MCF 10A (cell line): ENCODE measurements around the gene SLC1A4. TPM values are rescaled to one million over a fixed set of nuclear protein-coding genes. Genes with fewer than 3 reads are reported as not detected.
A peak's percentile ranks its signal among the peaks of the same experiment; 100 is the strongest.

Source experiments
- BruUV-seq: library from RNA; stranded (reverse); fragments of 400-500 nt; replicated peaks from 2 replicates; lab custom pipeline; 2021; lab: Mats Ljungman, UMichigan
- CTCF ChIA-PET: fragments of 300-600 bp; sonication (Branson Sonifier 250); formaldehyde crosslinking; extraction: SDS; loops from one replicate; lab custom pipeline; 2021; ENCODE audit warnings: antibody characterized with exemption, inconsistent platforms; lab: Yijun Ruan, JAX
- POLR2A ChIA-PET: fragments of 300-600, 350-650 bp; sonication (Branson Sonifier 250); formaldehyde crosslinking; extraction: SDS; loops from one replicate; lab custom pipeline; 2020; ENCODE audit warnings: antibody characterized with exemption, inconsistent platforms; lab: Yijun Ruan, JAX
- DNase-seq: peaks from one replicate; pipeline ENCODE4 v3.0.0-alpha.2; 2018; ENCODE audit not compliant: unreplicated experiment
- H3K27ac Mint-ChIP-seq: one replicate; pipeline ENCODE4 v1.8.0; 2022; ENCODE audit warnings: mild to moderate bottlenecking, low read depth, mixed read lengths; ENCODE audit not compliant: unreplicated experiment
- H3K27me3 Mint-ChIP-seq: one replicate; pipeline ENCODE4 v1.8.0; 2022; ENCODE audit warnings: mixed read lengths; ENCODE audit not compliant: insufficient read depth, unreplicated experiment
- H3K36me3 Mint-ChIP-seq: one replicate; pipeline ENCODE4 v1.8.0; 2022; ENCODE audit warnings: mild to moderate bottlenecking, moderate library complexity, mixed read lengths; ENCODE audit not compliant: insufficient read depth, unreplicated experiment
- H3K4me1 Mint-ChIP-seq: one replicate; pipeline ENCODE4 v1.8.0; 2022; ENCODE audit warnings: mixed read lengths; ENCODE audit not compliant: insufficient read depth, unreplicated experiment
- H3K4me3 Mint-ChIP-seq: one replicate; pipeline ENCODE4 v1.8.0; 2022; ENCODE audit warnings: mild to moderate bottlenecking, moderate library complexity, mixed read lengths; ENCODE audit not compliant: unreplicated experiment
- H3K9me3 Mint-ChIP-seq: one replicate; pipeline ENCODE4 v1.8.0; 2022; ENCODE audit warnings: mixed read lengths; ENCODE audit not compliant: unreplicated experiment
- CTCF ChIP-seq: fragments of 200-600 bp; IDR thresholded peaks from one replicate; pipeline ENCODE4 v1.8.0; 2022; ENCODE audit warnings: antibody characterized with exemption, mild to moderate bottlenecking; ENCODE audit not compliant: unreplicated experiment
- intact Hi-C: fragments of 100-400 bp; cut with micrococcal nuclease; formaldehyde crosslinking; loops from 2 replicates; pipeline ENCODE4 v1.14.1; 2022
- total RNA-seq: library from RNA; stranded (reverse); gene quantifications from 2 replicates; pipeline ENCODE4 v1.2.3, GENCODE V29; 2022

SLC1A4 gene
- total RNA-seq, 1 experiment from 2014 or later: 36.0 TPM

DNA sequence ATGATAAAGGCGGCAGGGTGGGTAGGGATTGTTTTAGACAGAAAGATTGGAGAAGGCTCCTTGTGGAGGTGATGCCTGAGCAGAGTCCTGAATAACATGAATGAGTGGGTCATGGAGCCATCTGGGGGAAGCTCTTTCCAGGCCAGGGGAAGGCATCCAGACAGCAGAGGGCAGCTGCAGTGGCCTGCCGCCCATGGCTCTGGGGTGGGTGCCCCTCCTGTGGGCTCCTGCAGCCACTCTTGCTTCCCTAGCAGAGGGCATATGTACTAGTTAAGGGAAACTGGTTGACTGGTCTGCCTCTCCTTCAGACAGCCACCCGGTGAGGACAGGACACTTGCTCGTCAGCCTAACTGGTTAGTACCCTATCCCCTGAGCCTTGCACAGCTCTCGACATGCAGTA lies 46.5 kb upstream of the SLC1A4 start:
- no peaks in the 10 kb centered on the region for H3K9me3 Mint-ChIP-seq
- no TSS peak for BruUV-seq
- intact Hi-C loops: loop anchor here (5.0 kb wide), 1 partner anchor 45 kb away; the partner anchor contains the start of gene SLC1A4

GRCh38 chr2:64943387-64944150 lies 45.6 kb upstream of the SLC1A4 start:
- peak; percentile 98 for DNase-seq
- H3K9me3 Mint-ChIP-seq: no peaks in the 10 kb centered on the region
- H3K4me1 Mint-ChIP-seq: peaks cover 18% of the 10 kb centered on the region
- no peaks in the 10 kb centered on the region for H3K36me3 Mint-ChIP-seq
- H3K4me3 Mint-ChIP-seq: no peak overlapping the region
- ChIA-PET POLR2A (interaction anchor here (0.5 to 1.5 kb wide), 10 partner anchors 10 to 667 kb away, joined by 3 to 4 read pairs (median 3); no protein-coding TSS in a partner anchor), CTCF (interaction anchor here (0.6 to 1.8 kb wide), 6 partner anchors 25 to 881 kb away, joined by 4 to 8 read pairs (median 4); no protein-coding TSS in a partner anchor)
- no TSS peak for BruUV-seq
- peaks cover 10% of the 10 kb centered on the region for H3K27me3 Mint-ChIP-seq
- no peak for TF ChIP-seq CTCF
- intact Hi-C loops: loop anchor here (5.0 kb wide), 1 partner anchor 44 kb away; the partner anchor contains the start of gene SLC1A4
- H3K27ac Mint-ChIP-seq: peak overlapping the region; percentile 7

More for the DNA sequence above, 46.5 kb upstream of the SLC1A4 start:
- no peak for TF ChIP-seq CTCF
- DNase-seq: peak; percentile 30
- Mint-ChIP-seq H3K4me1 (peaks cover 18% of the 10 kb centered on the region), H3K27me3 (peaks cover 15% of the 10 kb centered on the region), H3K4me3 (no peak overlapping the region), H3K36me3 (no peaks in the 10 kb centered on the region), H3K27ac (no peak overlapping the region)
- CTCF ChIA-PET: interaction anchor here (0.6 to 1.8 kb wide), 6 partner anchors 8 to 880 kb away, joined by 3 to 8 read pairs (median 4); no protein-coding TSS in a partner anchor
- POLR2A ChIA-PET: interaction anchor here (1.0 to 1.3 kb wide), 5 partner anchors 23 to 113 kb away, joined by 3 to 4 read pairs (median 4); partner anchors contain the start of gene CEP68

DNA sequence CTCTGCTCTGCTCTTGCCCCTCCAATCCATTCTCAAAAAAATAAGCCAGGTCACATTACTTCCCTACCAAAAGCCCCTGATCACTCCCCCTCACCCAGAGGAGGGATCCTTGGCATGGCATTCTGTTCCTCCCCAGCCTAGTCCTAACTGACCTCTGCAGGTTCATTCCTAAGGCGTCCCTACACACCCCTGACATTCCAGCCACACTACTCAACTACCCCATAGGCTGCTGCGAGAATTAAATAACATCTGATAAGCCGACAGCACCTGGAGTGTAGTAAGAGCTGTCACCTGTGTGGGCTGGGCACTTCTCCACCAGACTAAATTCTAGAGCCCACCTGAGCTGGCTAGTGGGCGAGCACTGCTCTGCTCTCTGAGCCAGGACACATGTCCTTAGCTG lies 44.7 kb upstream of the SLC1A4 start:
- H3K4me3 Mint-ChIP-seq: no peak overlapping the region
- DNase-seq: no peak
- intact Hi-C loops: loop anchor here (5.0 kb wide), 1 partner anchor 43 kb away; the partner anchor contains the start of gene SLC1A4
- no peaks in the 10 kb centered on the region for H3K9me3 Mint-ChIP-seq
- peaks cover 18% of the 10 kb centered on the region for H3K4me1 Mint-ChIP-seq
- H3K27ac Mint-ChIP-seq: peak overlapping the region; percentile 7
- ChIA-PET CTCF (interaction anchor here (1.1 kb wide), 1 partner anchor 26 kb away, joined by 4 read pairs; no protein-coding TSS in a partner anchor), POLR2A (interaction anchor here (0.7 to 1.5 kb wide), 6 partner anchors 11 to 48 kb away, joined by 3 to 6 read pairs (median 4); partner anchors contain the start of gene SLC1A4)
- no peak for TF ChIP-seq CTCF
- H3K36me3 Mint-ChIP-seq: no peaks in the 10 kb centered on the region
- peaks cover under 1% of the 10 kb centered on the region for H3K27me3 Mint-ChIP-seq
- BruUV-seq: no TSS peak
